Measurements from ENCODE around the gene NDUFS2. TPM values are rescaled to one million over a fixed set of nuclear protein-coding genes. Genes with fewer than 3 reads are reported as not detected.

The NDUFS2 gene
- total and polyA plus RNA-seq, 10 of the 15 experiments (the other 5 are each of a cell fraction or from before 2014, with no cell fraction given): 66.5 to 215 (median 148) TPM

- Histone ChIP-seq H3K4me1 (ENCODE audit: control insufficient read depth, insufficient read depth, low read length) (peaks cover 16% of the 10 kb centered on the region), H3K4me3 (no peak overlapping the region), H3K9ac (ENCODE audit: control insufficient read depth, insufficient read depth, low read length) (no peak overlapping the region), H3K79me2 (ENCODE audit: control insufficient read depth, insufficient read depth, low read length) (peaks cover 8% of the 10 kb centered on the region), H2AFZ (ENCODE audit: control insufficient read depth, low read depth, low read length) (no peak overlapping the region), H3K9me3 (replicated peaks; ENCODE audit: control insufficient read depth, insufficient read depth, low read length) (no peaks in the 10 kb centered on the region), H3K27ac (ENCODE audit: control insufficient read depth, insufficient read depth) (no peak overlapping the region), H3K36me3 (ENCODE audit: control insufficient read depth in 2 of 2, insufficient read depth in 2 of 2, low read length in 1 of 2) (peaks cover 0 to 10% of the 10 kb centered on the region in 2 experiments; a peak in 2 of 4 replicates), H3K27me3 (replicated peaks in 1 of 2; ENCODE audit: control insufficient read depth in 2 of 2, insufficient read depth in 2 of 2, low read length in 1 of 2) (no peaks in the 10 kb centered on the region), H3K4me2 (ENCODE audit: control insufficient read depth, insufficient read depth) (no peak overlapping the region), H4K20me1 (ENCODE audit: control insufficient read depth, insufficient read depth) (no peaks in the 10 kb centered on the region)
- DNase-seq (ENCODE audit: low read depth, low spot score) (no peak), ATAC-seq (no peak), FAIRE-seq (no peak)
- CTCF ChIA-PET: interaction anchor here (2.7 to 5.0 kb wide), 3 partner anchors 10 to 18 kb away, joined by 38 to 60 read pairs (median 44); partner anchors contain the start of genes B4GALT3 and UFC1
- in situ Hi-C loops (cut with MboI): no loop called here
- intact Hi-C loops (cut with micrococcal nuclease; ENCODE audit: unreplicated experiment): no loop called here
- RAD21 ChIA-PET (ENCODE audit: unreplicated experiment): interaction anchor here (4.8 kb wide), 1 partner anchor 219 kb away, joined by 34 read pairs; no protein-coding TSS in a partner anchor
- TF ChIP-seq SKIL (IDR thresholded peaks at IDR 0.05; ENCODE audit: low read depth, poor library complexity, severe bottlenecking) (no peak), ZSCAN29 (IDR thresholded peaks at IDR 0.05) (no peak), KAT2A (conservative IDR thresholded peaks at IDR 0.05; ENCODE audit: control insufficient read depth, low read depth, low read length) (no peak), IRF4 (IDR thresholded peaks at IDR 0.05; ENCODE audit: low read depth, low read length) (no peak), SREBF2 (IDR thresholded peaks at IDR 0.05; ENCODE audit: low read length) (no peak), ZBTB4 (CRISPR knock-in tag; IDR thresholded peaks at IDR 0.05) (no peak), HSF1 (IDR thresholded peaks at IDR 0.05; ENCODE audit: low read depth, low read length) (no peak), PAX8 (IDR thresholded peaks at IDR 0.05) (no peak), TCF12 (IDR thresholded peaks at IDR 0.05; ENCODE audit: low read depth, low read length) (no peak), CBX3 (IDR thresholded peaks at IDR 0.05; ENCODE audit: borderline replicate concordance, low read depth) (no peak), NFYA (IDR thresholded peaks at IDR 0.05; ENCODE audit: borderline replicate concordance, low read depth, low read length) (no peak), BHLHE40 (IDR thresholded peaks at IDR 0.05; ENCODE audit: borderline replicate concordance in 1 of 2, low read depth in 2 of 2, low read length in 1 of 2) (no peak), CREB1 (IDR thresholded peaks at IDR 0.05; ENCODE audit: low read depth) (no peak)
- POLR2A ChIA-PET: no interaction called here
- no TSS peak for BruUV-seq (replicated peaks)
- SMC1A ChIA-PET (ENCODE audit: uncharacterized antibody, unreplicated experiment): interaction anchor here (2.4 kb wide), 1 partner anchor 117 kb away, joined by 8 read pairs; the partner anchor contains the start of gene USF1
- WGBS (ENCODE audit: insufficient coverage, insufficient replicate concordance, low lambda C conversion rate, missing lambda C conversion rate): 93% methylated on average over 5 of the region's 5 CpGs
These were observed 38.4 kb upstream of the NDUFS2 start for GRCh38 chr1:161163793-161164192.
